Measurements from ENCODE around the gene CUEDC2.

Gene CUEDC2

GRCh38 chr10:102409604-102410428 lies 22.6 kb downstream of the CUEDC2 start:
- peak overlapping the region; percentile 31 for H3K4me3 ChIP-seq (replicated peaks; ENCODE audit: low read depth, low read length)
- no peak for TF ChIP-seq CTCF (IDR thresholded peaks at IDR 0.05; ENCODE audit: low read depth, low read length, missing control alignments)
- DNase-seq (ENCODE audit: extremely low read depth, low read depth), result no peak

GRCh38 chr10:102408728-102409603 lies 23.4 kb downstream of the CUEDC2 start:
- H3K4me3 ChIP-seq (replicated peaks; ENCODE audit: low read depth, low read length), result peak overlapping the region; percentile 21; the same call in 1 of the 2 replicates
- DNase-seq (ENCODE audit: extremely low read depth, low read depth), result no peak

GRCh38 chr10:102408131-102408727 lies 24.1 kb downstream of the CUEDC2 start:
- H3K4me3 ChIP-seq (replicated peaks; ENCODE audit: low read depth, low read length), result no peak overlapping the region
- no peak for DNase-seq (ENCODE audit: extremely low read depth, low read depth)
- TF ChIP-seq CTCF (IDR thresholded peaks at IDR 0.05; ENCODE audit: low read depth, low read length, missing control alignments), result no peak

More at GRCh38 chr10:102408728-102409603, 23.4 kb downstream of the CUEDC2 start:
- TF ChIP-seq CTCF (IDR thresholded peaks at IDR 0.05; ENCODE audit: low read depth, low read length, missing control alignments), result no peak

- TF ChIP-seq CTCF (IDR thresholded peaks at IDR 0.05; ENCODE audit: low read depth, low read length, missing control alignments), result no peak
- no peak for DNase-seq (ENCODE audit: extremely low read depth, low read depth)
- H3K4me3 ChIP-seq (replicated peaks; ENCODE audit: low read depth, low read length), result no peak overlapping the region
These were observed 24.8 kb downstream of the CUEDC2 start for GRCh38 chr10:102407425-102408130.

- TF ChIP-seq CTCF (IDR thresholded peaks at IDR 0.05; ENCODE audit: low read depth, low read length, missing control alignments), result no peak
- no peak overlapping the region for H3K4me3 ChIP-seq (replicated peaks; ENCODE audit: low read depth, low read length)
- DNase-seq (ENCODE audit: extremely low read depth, low read depth), result no peak
These were observed 25.6 kb downstream of the CUEDC2 start for GRCh38 chr10:102406815-102407214.

- DNase-seq (ENCODE audit: extremely low read depth, low read depth), result no peak
- TF ChIP-seq CTCF (IDR thresholded peaks at IDR 0.05; ENCODE audit: low read depth, low read length, missing control alignments), result no peak
- no peak overlapping the region for H3K4me3 ChIP-seq (replicated peaks; ENCODE audit: low read depth, low read length)
These were observed 26.7 kb downstream of the CUEDC2 start for GRCh38 chr10:102405632-102406031.
